Gastrocnemius medialis (tissue), 4 donors: ENCODE results near the gene SRPK2. TPM values are rescaled to one million over a fixed set of nuclear protein-coding genes. Genes with fewer than 3 reads are reported as not detected.

Experiments used
- ATAC-seq, 2 donors: fragments of 150-250 bp; one replicate each; pipeline ENCODE4 v1.9.1; 2016
- DNase-seq, 2 donors: peaks; one replicate each; pipeline ENCODE4 v3.0.0-alpha.2; 2019
- H3K27ac ChIP-seq, 4 donors: fragments of 200-600 bp; sonication (generic); 1 replicate in 1 of 4; 2 replicates in 3 of 4; pipeline ENCODE4 v1.5.1; 2016 to 2018; ENCODE audit warnings: mild to moderate bottlenecking in 2 of 4, moderate library complexity in 1 of 4
- H3K27me3 ChIP-seq, 3 donors: fragments of 200-600 bp; sonication (generic) in 2 of 3; 1 replicate in 1 of 3; 2 replicates in 2 of 3; pipeline versions ENCODE4 v1.5.1 to v1.6.0; 2016 to 2019; ENCODE audit warnings: mild to moderate bottlenecking in 1 of 3, moderate library complexity in 1 of 3
- H3K36me3 ChIP-seq, 2 donors: fragments of 200-600 bp; sonication (generic) in 1 of 2; one replicate each; pipeline ENCODE4 v1.5.1; 2017 to 2018
- H3K4me1 ChIP-seq, 2 donors: fragments of 200-600 bp; sonication (generic) in 1 of 2; one replicate each; pipeline ENCODE4 v1.5.1; 2016 to 2017; ENCODE audit warnings: mild to moderate bottlenecking in 2 of 2
- H3K4me3 ChIP-seq, 4 donors: fragments of 200-600 bp; sonication (generic) in 3 of 4; 1 replicate in 1 of 4; 2 replicates in 3 of 4; pipeline ENCODE4 v1.5.1; 2016 to 2019; ENCODE audit warnings: mild to moderate bottlenecking in 2 of 4
- H3K9me3 ChIP-seq, 3 donors: fragments of 200-600 bp; sonication (generic) in 2 of 3; 1 replicate in 1 of 3; 2 replicates in 2 of 3; pipeline ENCODE4 v1.5.1; 2016 to 2019
- CTCF ChIP-seq, 5 experiments: fragments of 450-650 bp in 3 of 5; fragments of 200-600 bp in 2 of 5; sonication (generic) in 2 of 5; IDR thresholded peaks in 4 of 5; conservative IDR thresholded peaks in 1 of 5; 1 replicate in 4 of 5; 2 replicates in 1 of 5; pipeline ENCODE4 v1.5.1; 2016 to 2019; ENCODE audit warnings: antibody characterized with exemption in 5 of 5, mild to moderate bottlenecking in 3 of 5, moderate library complexity in 3 of 5
- POLR2A ChIP-seq, 2 donors: fragments of 450-650 bp; IDR thresholded peaks; one replicate each; pipeline ENCODE4 v1.6.1; 2017; ENCODE audit warnings: antibody characterized with exemption in 2 of 2, mild to moderate bottlenecking in 2 of 2, moderate library complexity in 2 of 2
- in situ Hi-C, 4 donors: fragments of 200-750 bp; cut with MboI; loops; one replicate each; pipeline versions ENCODE4 v1.15.0 to v1.8.0; 2017; ENCODE audit warnings: low sequenced_read_pairs in 4 of 4
- intact Hi-C: fragments of 100-400 bp; cut with DNase I; formaldehyde crosslinking; loops from one replicate; pipeline ENCODE4 v1.15.1; 2023; ENCODE audit warnings: low total_unique reads
- total RNA-seq, 4 donors: library from RNA; depleted of rRNA; stranded (reverse); fragments of >200 nt; gene quantifications; one replicate each; pipeline versions ENCODE4 v1.1.0 to v1.2.3, GENCODE V29; 2016

SRPK2 gene
- total RNA-seq, 4 donors from 2014 or later: 18.1 to 49.0 (median 21.3) TPM

GRCh38 chr7:105086850-105087249, 301.9 kb downstream of the SRPK2 start:
- Histone ChIP-seq H3K9me3 (no peaks in the 10 kb centered on the region), H3K4me1 (peaks cover 0 to 4% of the 10 kb centered on the region in 2 donors), H3K27ac (no peak overlapping the region), H3K36me3 (peaks cover 0 to 46% of the 10 kb centered on the region in 2 donors), H3K4me3 (no peak overlapping the region), H3K27me3 (no peaks in the 10 kb centered on the region)
- no peak for ATAC-seq
- in situ Hi-C loops (no loop called here), intact Hi-C loops (no loop called here)
- no peak for DNase-seq
- TF ChIP-seq CTCF (IDR thresholded peaks at IDR 0.05 in 4 of 5, conservative IDR thresholded peaks at IDR 0.05 in 1 of 5) (no peak), POLR2A (IDR thresholded peaks at IDR 0.05) (no peak)

- H3K36me3 ChIP-seq: peaks cover 0 to 52% of the 10 kb centered on the region in 2 donors
- intact Hi-C loops (no loop called here), in situ Hi-C loops (no loop called here)
- no peaks in the 10 kb centered on the region for H3K27me3 ChIP-seq
- peaks cover 0 to 4% of the 10 kb centered on the region in 2 donors for H3K4me1 ChIP-seq
- TF ChIP-seq POLR2A (IDR thresholded peaks at IDR 0.05) (no peak), CTCF (IDR thresholded peaks at IDR 0.05 in 4 of 5, conservative IDR thresholded peaks at IDR 0.05 in 1 of 5) (no peak)
- peak overlapping the region; percentile 21 to 67 (median 47) for H3K27ac ChIP-seq
- DNase-seq: peak in 1 of 2 donors; percentile 17
- no peaks in the 10 kb centered on the region for H3K9me3 ChIP-seq
- peak; percentile 82 to 92 for ATAC-seq
- H3K4me3 ChIP-seq: no peak overlapping the region
Measured at GRCh38 chr7:105084581-105084980, 304.1 kb downstream of the SRPK2 start.

GRCh38 chr7:105079348-105079747, 309.4 kb downstream of the SRPK2 start:
- peaks cover 0 to 97% of the 10 kb centered on the region in 2 donors for H3K36me3 ChIP-seq
- H3K4me3 ChIP-seq: no peak overlapping the region
- intact Hi-C loops (no loop called here), in situ Hi-C loops (no loop called here)
- no peaks in the 10 kb centered on the region for H3K27me3 ChIP-seq
- TF ChIP-seq POLR2A (IDR thresholded peaks at IDR 0.05): no peak
- TF ChIP-seq CTCF (IDR thresholded peaks at IDR 0.05 in 4 of 5, conservative IDR thresholded peaks at IDR 0.05 in 1 of 5): no peak
- no peak for DNase-seq
- H3K9me3 ChIP-seq: no peaks in the 10 kb centered on the region
- no peak overlapping the region for H3K27ac ChIP-seq
- no peak for ATAC-seq
- no peaks in the 10 kb centered on the region for H3K4me1 ChIP-seq

- H3K4me1 ChIP-seq: no peaks in the 10 kb centered on the region
- in situ Hi-C loops (no loop called here), intact Hi-C loops (no loop called here)
- H3K27me3 ChIP-seq: no peaks in the 10 kb centered on the region
- ATAC-seq: no peak
- DNase-seq: no peak
- no peak overlapping the region for H3K4me3 ChIP-seq
- TF ChIP-seq CTCF (IDR thresholded peaks at IDR 0.05 in 4 of 5, conservative IDR thresholded peaks at IDR 0.05 in 1 of 5) (no peak), POLR2A (IDR thresholded peaks at IDR 0.05) (no peak)
- H3K36me3 ChIP-seq: peaks cover 0 to 74% of the 10 kb centered on the region in 2 donors
- no peaks in the 10 kb centered on the region for H3K9me3 ChIP-seq
- no peak overlapping the region for H3K27ac ChIP-seq
Measured at GRCh38 chr7:105073143-105073542, 315.6 kb downstream of the SRPK2 start.

GRCh38 chr7:105068886-105069285, 319.8 kb downstream of the SRPK2 start:
- intact Hi-C loops (loop anchor here (1.0 kb wide), 1 partner anchor 24 kb away; no protein-coding TSS in a partner anchor), in situ Hi-C loops (no loop called here)
- Histone ChIP-seq H3K27ac (no peak overlapping the region), H3K4me1 (no peaks in the 10 kb centered on the region), H3K36me3 (peaks cover 0 to 42% of the 10 kb centered on the region in 2 donors), H3K9me3 (no peaks in the 10 kb centered on the region), H3K27me3 (no peaks in the 10 kb centered on the region), H3K4me3 (no peak overlapping the region)
- DNase-seq (no peak), ATAC-seq (no peak)
- TF ChIP-seq POLR2A (IDR thresholded peaks at IDR 0.05) (no peak), CTCF (IDR thresholded peaks at IDR 0.05 in 4 of 5, conservative IDR thresholded peaks at IDR 0.05 in 1 of 5) (peak in 1 of 5 experiments; percentile 10)
